Retinal pigment epithelial cell (primary cell): ENCODE results near the gene C2orf81.

Source experiments
- DNase-seq: peaks from one replicate; pipeline ENCODE4 v3.0.0-alpha.2; 2010; ENCODE audit warnings: low read depth
- H3K4me3 ChIP-seq: 2 replicates; pipeline ENCODE4 v1.5.1; 2011; ENCODE audit warnings: mild to moderate bottlenecking, low read length, control low read depth, moderate library complexity
- CTCF ChIP-seq: conservative IDR thresholded peaks from 2 replicates; pipeline ENCODE4 v1.5.1; 2011; ENCODE audit warnings: low read depth, low read length, control low read depth, inconsistent platforms

The C2orf81 gene

GRCh38 chr2:74440378-74441169 is 19.2 kb upstream of the C2orf81 start:
- DNase-seq, result peak; percentile 52
- H3K4me3 ChIP-seq, result peak overlapping the region; percentile 65
- TF ChIP-seq CTCF, result peak; percentile 22

GRCh38 chr2:74439803-74440377 is 18.5 kb upstream of the C2orf81 start:
- no peak for DNase-seq
- TF ChIP-seq CTCF, result no peak
- H3K4me3 ChIP-seq, result peak overlapping the region; percentile 65

GRCh38 chr2:74439373-74439772 is 18.0 kb upstream of the C2orf81 start:
- H3K4me3 ChIP-seq, result peak overlapping the region; percentile 65
- no peak for TF ChIP-seq CTCF

GRCh38 chr2:74438248-74438647 is 16.8 kb upstream of the C2orf81 start:
- no peak for DNase-seq
- no peak overlapping the region for H3K4me3 ChIP-seq
- TF ChIP-seq CTCF, result no peak

More at GRCh38 chr2:74439373-74439772, 18.0 kb upstream of the C2orf81 start:
- DNase-seq, result no peak

- DNase-seq, result no peak
- no peak overlapping the region for H3K4me3 ChIP-seq
- no peak for TF ChIP-seq CTCF
Observed at GRCh38 chr2:74436848-74437695, 15.7 kb upstream of the C2orf81 start.

GRCh38 chr2:74436111-74436805 is 14.8 kb upstream of the C2orf81 start:
- DNase-seq, result no peak
- no peak overlapping the region for H3K4me3 ChIP-seq
- no peak for TF ChIP-seq CTCF
